CD4-positive, alpha-beta T cell treated with Interferon alpha-2 for 1 hour (primary cell): ENCODE data around the gene SORD.
"Not testable (repeated sequence)": the region's sequence is repeated elsewhere in the genome, so short reads cannot be mapped to it uniquely, and the experiment has no call there.

Experiments
- DNase-seq, 2 donors: peaks; one replicate each; pipeline ENCODE4 v3.0.0-alpha.2; 2020 to 2022

SORD gene

DNA sequence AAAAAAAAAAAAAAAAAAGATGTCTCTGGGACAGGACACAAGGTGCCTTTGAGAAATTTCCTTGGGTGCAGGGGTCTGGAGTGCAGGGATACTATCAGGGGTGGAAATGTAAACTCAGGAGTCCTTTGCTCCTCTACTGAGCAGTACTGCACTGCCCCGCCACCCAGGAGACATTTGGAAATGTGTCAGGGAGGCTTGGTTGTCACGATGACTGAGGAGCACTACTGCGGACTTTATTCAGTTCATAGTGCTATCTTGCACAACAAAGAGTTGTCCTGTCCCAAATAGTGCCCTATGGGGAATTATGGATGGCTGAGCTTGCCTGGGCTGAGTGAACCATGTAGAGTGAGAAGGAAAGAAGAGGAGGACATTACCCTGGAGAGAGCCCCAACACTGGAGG lies 2.6 kb downstream of the SORD start:
- DNase-seq: not testable (repeated sequence)

GRCh38 chr15:45026651-45027190 lies 3.7 kb downstream of the SORD start:
- DNase-seq: no peak

- DNase-seq: no peak
These were observed 4.2 kb downstream of the SORD start for GRCh38 chr15:45027220-45027619.

GRCh38 chr15:45030743-45031142 lies 7.7 kb downstream of the SORD start:
- no peak for DNase-seq

DNA sequence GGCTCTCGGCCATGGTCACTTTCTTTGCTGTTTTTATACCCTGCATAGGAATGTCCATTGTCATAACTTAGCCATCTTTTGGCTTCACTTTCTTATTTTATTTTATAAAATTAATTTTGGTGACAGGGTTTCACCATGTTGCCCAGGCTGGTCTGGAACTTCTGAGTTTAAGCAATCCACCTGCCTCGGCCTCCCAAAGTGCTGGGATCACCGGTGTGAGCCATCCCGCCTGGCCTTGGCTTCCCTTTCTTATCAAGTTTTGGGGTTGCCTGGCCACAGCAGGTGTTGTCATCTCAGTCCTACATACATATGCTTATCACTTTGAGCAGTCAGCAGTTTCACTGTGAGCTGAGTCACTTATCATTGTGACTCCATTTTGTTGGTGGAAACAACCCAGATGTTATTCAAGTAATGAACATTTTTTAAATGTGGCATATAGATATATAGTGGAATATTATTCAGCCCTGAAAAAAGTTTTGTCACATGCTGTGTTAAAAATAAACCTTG lies 8.6 kb downstream of the SORD start:
- DNase-seq: not testable (repeated sequence)

DNA sequence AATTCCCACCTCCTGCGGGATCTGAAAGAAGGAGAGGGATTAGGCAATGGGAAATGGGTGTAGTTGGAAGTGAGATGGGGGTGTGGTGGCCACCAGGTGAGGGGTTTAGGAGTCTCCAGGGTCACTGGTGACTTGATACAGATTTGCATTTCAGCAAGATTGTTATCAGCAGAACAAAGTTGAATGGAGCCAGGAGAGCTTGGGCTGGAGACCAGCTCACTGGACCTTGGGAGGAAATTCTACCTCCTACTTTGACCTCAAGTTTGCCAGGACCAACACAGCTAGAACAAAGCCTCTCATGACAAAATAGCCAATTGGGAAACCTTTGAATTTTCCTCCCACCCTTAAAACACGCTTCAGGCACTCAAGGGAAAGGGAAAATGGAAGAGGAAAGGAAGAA lies 9.5 kb downstream of the SORD start:
- DNase-seq: not testable (repeated sequence)

DNA sequence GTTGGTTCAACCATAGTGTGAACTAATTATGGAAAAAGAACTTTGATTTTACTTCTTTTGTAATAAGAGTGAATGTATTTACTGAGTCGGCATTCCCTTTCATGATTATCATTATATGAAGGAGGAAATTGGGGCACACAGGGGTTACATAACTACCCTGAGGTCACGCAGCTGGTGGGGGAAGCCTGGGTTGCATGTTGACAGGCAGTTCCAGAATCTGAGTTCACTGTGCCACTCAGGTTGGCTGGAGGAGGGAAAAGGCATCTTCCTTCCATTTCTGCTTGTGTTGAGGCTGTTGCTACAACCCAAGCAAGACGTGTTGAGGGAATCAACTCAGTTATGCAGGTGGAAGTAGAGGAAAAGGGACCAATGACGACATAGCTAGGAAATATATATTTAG lies 11.1 kb downstream of the SORD start:
- DNase-seq: not testable (repeated sequence)

DNA sequence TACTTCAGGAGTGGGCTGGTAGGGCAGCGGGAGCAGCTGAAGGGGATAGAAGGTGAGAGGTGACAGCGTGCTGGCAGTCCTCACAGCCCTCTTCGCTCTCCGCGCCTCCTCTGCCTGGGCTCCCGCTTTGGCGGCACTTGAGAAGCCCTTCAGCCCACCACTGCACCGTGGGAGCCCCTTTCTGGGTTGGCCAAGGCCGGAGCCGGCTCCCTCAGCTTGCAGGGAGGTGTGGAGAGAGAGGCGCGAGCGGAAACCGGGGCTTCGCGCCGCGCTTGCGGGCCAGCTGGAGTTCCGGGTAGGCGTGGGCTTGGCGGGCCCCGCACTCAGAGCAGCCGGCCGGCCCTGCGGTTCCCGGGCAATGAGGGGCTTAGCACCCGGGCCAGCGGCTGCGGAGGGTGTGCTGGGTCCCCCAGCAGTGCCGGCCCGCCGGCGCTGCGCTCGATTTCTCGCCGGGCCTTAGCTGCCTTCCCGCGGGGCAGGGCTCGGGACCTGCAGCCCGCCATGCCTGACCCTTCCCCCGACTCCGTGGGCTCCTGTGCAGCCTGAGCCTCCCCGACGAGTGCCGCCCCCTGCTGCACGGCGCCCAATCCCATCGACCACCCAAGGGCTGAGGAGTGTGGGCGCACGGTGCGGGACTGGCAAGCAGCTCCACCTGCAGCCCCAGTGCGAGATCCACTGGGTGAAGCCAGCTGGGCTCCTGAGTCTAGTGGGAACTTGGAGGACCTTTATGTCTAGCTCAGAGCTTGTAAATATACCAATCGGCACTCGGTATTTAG lies 11.8 kb downstream of the SORD start:
- DNase-seq: not testable (repeated sequence)

GRCh38 chr15:45036812-45037781 lies 14.1 kb downstream of the SORD start:
- peak; percentile 66 to 75 for DNase-seq

DNA sequence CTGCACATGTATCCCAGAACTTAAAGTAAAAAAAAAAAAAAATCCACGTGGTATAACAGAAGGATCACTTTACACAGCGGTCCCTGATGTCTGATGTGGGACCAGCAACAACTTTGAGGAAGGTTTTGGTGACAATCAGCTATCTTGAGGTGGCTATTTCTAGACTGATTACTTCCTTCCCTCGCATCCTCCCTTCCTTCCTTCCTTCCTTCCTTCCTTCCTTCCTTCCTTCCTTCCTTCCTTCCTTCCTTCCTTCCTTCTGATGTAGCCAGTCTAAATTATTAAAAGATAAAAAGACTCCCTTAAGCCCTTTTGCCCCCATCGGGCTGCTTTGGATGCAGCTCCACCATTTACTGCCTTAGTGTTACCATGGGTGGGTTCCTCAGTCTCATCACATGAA lies 14.9 kb downstream of the SORD start:
- DNase-seq: no peak

DNA sequence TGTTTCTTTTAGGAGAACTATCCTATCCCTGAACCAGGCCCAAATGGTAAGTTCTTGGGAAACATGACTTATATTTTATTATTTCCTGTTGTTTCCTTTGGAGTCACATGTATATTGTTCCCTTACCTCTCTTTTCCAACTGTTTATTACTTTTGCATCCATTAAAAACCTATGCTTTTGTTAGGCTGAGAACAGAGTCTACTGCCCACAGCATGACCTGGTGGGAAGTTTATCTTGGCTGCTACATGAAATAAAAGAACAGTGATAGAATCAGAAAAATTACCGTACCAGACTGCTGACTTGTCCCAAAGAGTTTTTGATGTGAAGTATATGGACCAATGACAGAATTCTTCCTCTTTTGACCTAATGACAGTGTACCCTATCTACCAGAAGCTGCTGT lies 17.4 kb downstream of the SORD start:
- not testable (repeated sequence) for DNase-seq

GRCh38 chr15:45041538-45041937 lies 18.5 kb downstream of the SORD start:
- not testable (repeated sequence) for DNase-seq

- DNase-seq: not testable (repeated sequence)
These were observed 19.9 kb downstream of the SORD start for GRCh38 chr15:45042859-45043258.

- DNase-seq: not testable (repeated sequence)
These were observed 21.3 kb downstream of the SORD start for GRCh38 chr15:45044270-45044669.

DNA sequence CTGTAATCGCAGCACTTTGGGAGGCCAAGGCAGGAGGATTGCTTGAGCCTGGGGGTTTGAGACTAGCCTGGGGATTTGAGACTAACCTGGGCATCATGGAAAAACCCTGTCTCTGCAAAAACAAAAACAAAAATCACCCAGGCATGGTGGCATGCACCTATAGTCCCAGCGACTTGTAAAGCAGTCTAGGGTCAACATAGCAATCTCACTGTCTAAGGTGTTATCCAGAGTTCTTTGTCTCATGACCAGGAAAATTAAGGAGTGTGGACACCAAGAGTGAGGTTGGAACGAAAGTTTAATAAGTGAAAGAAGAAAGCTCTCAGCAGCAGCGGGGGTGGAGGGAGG lies 25.4 kb downstream of the SORD start:
- not testable (repeated sequence) for DNase-seq

DNA sequence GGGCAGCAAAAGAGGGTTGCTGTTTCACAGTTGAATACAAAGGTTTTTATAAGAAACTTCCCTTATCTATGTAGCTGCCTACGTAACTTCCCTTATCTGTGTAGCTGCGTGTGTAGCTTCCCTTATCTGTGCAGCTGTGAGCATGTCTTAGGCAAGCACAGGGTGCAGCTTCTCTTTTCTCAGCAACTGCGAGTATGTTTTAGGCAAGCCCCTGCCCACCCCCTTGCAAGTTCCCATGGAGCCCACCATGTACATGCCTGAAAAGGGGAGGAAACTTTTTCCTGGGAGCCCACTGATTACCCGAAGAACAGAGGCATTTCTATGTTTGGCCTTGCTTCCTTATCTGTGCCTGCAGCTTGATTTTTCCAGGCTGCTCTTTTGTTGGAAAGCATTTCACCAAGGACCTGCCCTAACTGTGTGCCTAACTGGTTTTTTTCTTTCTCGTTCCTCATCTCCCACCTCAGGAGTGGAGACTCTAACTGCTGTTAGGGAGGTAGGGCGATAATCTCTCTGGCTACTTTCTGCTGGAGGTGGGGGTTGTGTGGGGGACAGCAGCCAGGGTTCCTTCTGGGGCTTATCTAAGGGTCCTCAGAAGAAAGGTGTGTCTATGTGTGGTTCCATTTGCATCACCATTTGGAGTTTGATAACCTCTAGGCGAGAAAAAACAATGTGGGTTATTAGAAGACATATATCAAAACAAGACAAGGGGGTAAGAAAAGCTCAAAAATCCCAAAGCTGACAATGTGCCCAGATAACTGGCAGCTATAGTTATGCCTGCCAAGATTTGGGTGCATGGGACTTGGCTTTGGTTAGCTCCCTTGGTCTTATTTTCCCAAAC lies 26.0 kb downstream of the SORD start:
- peak; percentile 24 to 80 for DNase-seq

DNA sequence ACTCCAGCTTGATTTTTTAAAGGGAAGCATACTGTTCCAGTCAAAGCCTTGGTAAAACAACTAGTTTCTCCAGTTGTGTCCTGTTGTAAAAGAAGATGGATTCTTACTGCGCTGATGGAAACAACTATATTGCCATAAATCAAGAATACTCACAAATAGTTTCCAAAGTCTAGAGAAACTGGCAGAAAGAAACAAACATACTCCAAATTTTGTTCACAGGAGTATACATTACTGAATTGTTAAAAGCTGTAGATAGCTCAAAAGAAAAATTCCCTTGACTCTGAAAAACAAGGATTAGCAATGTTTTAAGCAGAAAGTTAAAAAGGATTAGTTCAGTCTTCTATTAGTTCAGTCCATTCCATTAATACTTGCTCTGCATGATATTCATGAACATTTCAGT lies 27.6 kb downstream of the SORD start:
- no peak for DNase-seq

DNA sequence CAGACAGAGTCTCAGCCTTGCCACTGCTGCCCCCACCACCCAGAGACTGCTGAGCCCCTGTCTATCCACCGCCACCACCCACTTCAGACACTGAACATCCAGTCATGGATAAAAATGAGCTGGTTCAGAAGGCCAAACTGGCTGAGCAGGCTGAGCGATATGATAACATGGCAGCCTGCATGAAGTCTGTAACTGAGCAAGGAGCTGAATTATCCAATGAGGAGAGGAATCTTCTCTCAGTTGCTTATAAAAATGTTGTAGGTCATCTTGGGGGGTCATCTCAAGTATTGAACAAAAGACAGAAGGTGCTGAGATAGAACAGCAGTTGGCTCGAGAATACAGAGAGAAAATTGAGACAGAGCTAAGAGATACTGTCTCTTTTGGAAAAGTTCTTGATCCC lies 29.7 kb downstream of the SORD start:
- DNase-seq: not testable (repeated sequence)

- DNase-seq: not testable (repeated sequence)
These were observed 36.0 kb downstream of the SORD start for GRCh38 chr15:45058690-45059675.

DNA sequence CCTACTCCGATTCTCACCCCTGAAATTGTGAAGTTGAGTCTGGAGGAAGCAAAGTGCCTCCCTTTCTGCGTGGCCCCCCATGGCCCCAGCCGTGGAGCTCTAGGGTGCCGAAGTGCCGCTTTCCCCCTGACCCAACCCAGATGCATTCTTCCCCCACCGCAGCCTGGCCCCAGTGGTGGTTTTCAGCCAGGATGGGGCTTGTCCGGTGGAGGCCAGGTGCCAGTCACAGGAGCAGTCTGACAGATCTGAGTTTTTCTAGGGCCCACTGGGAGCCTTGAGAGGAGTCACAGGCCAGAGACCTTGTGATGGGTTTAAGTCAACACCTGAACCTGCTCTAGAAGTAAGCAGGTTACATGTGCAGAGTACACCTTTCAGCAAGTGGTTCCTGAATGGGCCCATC lies 39.3 kb downstream of the SORD start:
- not testable (repeated sequence) for DNase-seq

- DNase-seq: no peak
These were observed 41.4 kb downstream of the SORD start for GRCh38 chr15:45064386-45064785.
